Measurements from ENCODE around the gene PECR. TPM values are rescaled to one million over a fixed set of nuclear protein-coding genes. Genes with fewer than 3 reads are reported as not detected.
"Not testable (repeated sequence)": the region's sequence is repeated elsewhere in the genome, so short reads cannot be mapped to it uniquely, and the experiment has no call there.

The PECR gene
- total RNA-seq, 6 experiments from 2014 or later = 43.4 to 115 (median 80.3) TPM

DNA sequence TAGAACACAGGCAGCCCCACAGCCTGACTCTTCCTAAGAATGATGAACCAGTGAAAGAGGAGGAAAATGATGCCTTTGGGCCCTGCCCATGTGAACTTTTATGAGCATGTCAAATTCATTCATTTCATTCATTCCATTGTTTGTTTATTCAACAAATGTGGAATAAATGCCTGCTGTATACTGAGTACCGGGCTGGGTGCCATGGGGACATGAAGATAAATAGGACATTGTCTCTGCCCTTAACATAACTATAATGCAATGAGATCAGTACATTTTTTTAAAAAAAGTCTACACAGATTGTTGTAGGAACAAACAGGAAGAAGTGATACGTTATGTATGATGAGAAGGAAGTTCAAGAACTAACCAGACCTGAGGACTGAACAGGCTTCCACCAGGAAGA, 83.0 kb downstream of the PECR start:
- DNase-seq = no peak
- intact Hi-C loops (cut with DNase I) = no loop called here
- peaks cover 0 to 38% (median 8%) of the 10 kb centered on the region in 4 donors for H3K36me3 ChIP-seq
- ATAC-seq = peak in 1 of 4 donors; percentile 13
- H3K4me3 ChIP-seq = no peak overlapping the region
- H3K4me1 ChIP-seq = no peaks in the 10 kb centered on the region
- H3K27me3 ChIP-seq = no peaks in the 10 kb centered on the region
- TF ChIP-seq, protein P1, sequence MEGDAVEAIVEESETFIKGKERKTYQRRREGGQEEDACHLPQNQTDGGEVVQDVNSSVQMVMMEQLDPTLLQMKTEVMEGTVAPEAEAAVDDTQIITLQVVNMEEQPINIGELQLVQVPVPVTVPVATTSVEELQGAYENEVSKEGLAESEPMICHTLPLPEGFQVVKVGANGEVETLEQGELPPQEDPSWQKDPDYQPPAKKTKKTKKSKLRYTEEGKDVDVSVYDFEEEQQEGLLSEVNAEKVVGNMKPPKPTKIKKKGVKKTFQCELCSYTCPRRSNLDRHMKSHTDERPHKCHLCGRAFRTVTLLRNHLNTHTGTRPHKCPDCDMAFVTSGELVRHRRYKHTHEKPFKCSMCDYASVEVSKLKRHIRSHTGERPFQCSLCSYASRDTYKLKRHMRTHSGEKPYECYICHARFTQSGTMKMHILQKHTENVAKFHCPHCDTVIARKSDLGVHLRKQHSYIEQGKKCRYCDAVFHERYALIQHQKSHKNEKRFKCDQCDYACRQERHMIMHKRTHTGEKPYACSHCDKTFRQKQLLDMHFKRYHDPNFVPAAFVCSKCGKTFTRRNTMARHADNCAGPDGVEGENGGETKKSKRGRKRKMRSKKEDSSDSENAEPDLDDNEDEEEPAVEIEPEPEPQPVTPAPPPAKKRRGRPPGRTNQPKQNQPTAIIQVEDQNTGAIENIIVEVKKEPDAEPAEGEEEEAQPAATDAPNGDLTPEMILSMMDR (IDR thresholded peaks at IDR 0.05) = no peak
- TF ChIP-seq POLR2A (IDR thresholded peaks at IDR 0.05) = no peak
- no peaks in the 10 kb centered on the region for H3K9me3 ChIP-seq
- H3K27ac ChIP-seq = no peak overlapping the region
- 67% methylated on average over 2 of the region's 2 CpGs for WGBS (ENCODE audit: insufficient coverage, low coverage, low lambda C conversion rate, missing lambda C conversion rate)

DNA sequence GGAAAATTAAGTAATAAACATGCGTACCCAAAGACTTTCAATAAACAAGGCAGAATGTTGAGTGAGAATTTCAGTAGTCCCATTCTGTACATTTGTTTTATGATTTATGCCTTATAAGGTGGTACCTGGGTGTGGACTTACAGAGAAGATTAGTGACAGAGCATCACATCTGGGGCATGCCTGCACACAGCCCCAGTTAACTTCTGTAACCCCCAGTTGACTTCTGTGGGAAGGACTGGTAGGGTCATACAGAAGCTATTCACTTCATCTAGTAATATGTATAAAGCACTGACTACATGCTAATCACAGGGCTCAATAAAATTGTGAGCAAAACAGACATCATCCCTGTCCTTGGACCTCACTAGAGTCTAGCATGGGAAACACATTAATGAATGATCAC, 84.4 kb downstream of the PECR start:
- no peak overlapping the region for H3K4me3 ChIP-seq
- no peak for ATAC-seq
- intact Hi-C loops (cut with DNase I) = no loop called here
- no peaks in the 10 kb centered on the region for H3K9me3 ChIP-seq
- no peaks in the 10 kb centered on the region for H3K27me3 ChIP-seq
- TF ChIP-seq, protein P1 (IDR thresholded peaks at IDR 0.05) = no peak
- no peak for TF ChIP-seq POLR2A (IDR thresholded peaks at IDR 0.05)
- H3K27ac ChIP-seq = no peak overlapping the region
- no peaks in the 10 kb centered on the region for H3K4me1 ChIP-seq
- H3K36me3 ChIP-seq = peaks cover 0 to 38% (median 8%) of the 10 kb centered on the region in 4 donors
- DNase-seq = no peak
- 91% methylated on average over 1 of the region's 1 CpG for WGBS (ENCODE audit: insufficient coverage, low coverage, low lambda C conversion rate, missing lambda C conversion rate)

DNA sequence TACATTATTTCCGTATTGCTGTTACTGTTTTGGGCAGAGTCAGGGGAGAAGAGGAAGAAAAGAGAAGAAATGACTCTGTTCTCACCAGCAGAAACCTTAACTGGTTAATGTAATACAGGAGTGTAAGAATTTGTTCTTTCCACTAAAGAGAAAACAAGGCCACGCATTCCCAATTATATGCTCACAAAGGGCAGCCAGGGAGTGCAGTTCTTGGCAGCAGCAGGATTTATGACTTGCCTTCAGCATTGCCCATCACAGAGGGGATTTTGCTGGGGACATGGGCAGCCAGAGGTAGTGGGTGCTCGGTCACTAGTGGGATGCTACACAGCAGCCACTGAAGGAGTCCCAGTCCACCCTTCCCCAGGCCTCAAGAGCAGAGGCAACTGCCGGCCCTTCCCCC, 86.7 kb downstream of the PECR start:
- no peaks in the 10 kb centered on the region for H3K9me3 ChIP-seq
- WGBS (ENCODE audit: insufficient coverage, low coverage, low lambda C conversion rate, missing lambda C conversion rate) = 82% methylated on average over 3 of the region's 4 CpGs
- ATAC-seq = no peak
- TF ChIP-seq, protein P1 (IDR thresholded peaks at IDR 0.05) = no peak
- no peak for TF ChIP-seq POLR2A (IDR thresholded peaks at IDR 0.05)
- peaks cover 0 to 30% (median 8%) of the 10 kb centered on the region in 4 donors for H3K36me3 ChIP-seq
- H3K27me3 ChIP-seq = no peaks in the 10 kb centered on the region
- intact Hi-C loops (cut with DNase I) = no loop called here
- no peak for DNase-seq
- H3K4me3 ChIP-seq = no peak overlapping the region
- H3K4me1 ChIP-seq = no peaks in the 10 kb centered on the region
- no peak overlapping the region for H3K27ac ChIP-seq

DNA sequence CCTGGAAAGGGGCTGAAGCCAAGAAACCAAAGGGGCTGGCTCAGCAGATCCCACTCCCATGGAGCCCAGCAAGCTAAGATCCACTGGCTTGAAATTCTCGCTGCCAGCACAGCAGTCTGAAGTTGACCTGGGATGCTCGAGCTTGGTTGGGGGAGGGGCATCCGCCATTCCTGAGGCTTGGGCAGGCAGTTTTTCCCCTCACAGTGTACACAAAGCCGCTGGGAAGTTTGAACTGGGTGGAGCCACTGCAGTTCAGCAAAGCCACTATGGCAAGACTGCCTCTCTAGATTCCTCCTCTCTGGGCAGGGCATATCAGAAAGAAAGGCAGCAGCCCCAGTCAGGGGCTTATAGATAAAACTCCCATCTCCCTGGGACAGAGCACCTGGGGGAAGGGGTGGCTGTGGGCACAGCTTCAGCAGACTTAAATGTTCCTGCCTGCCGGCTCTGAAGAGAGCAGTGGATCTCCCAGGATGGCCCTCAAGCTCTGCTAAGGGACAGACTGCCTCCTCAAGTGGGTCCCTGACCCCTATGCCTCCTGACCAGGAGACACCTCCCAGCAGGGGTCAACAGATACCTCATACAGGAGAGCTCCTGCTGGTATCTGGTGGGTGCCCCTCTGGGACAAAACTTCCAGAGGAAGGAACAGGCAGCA, 92.9 kb downstream of the PECR start:
- DNase-seq; H3K4me3 ChIP-seq; H3K4me1 ChIP-seq; H3K27ac ChIP-seq; H3K9me3 ChIP-seq; intact Hi-C loops (cut with DNase I); H3K36me3 ChIP-seq; H3K27me3 ChIP-seq: not testable (repeated sequence)
- ATAC-seq = peak in 3 of 4 donors; percentile 38 to 68 (median 46)
- 40% methylated on average over 2 of the region's 5 CpGs for WGBS (ENCODE audit: insufficient coverage, low coverage, low lambda C conversion rate, missing lambda C conversion rate)

Other genes starting within 250 kb of the PECR start
- gene MREG, start 68.3 kb downstream of the PECR start, total RNA-seq = 1 to 10 TPM; 2.0 to 9.6 (median 5.0) TPM
- gene TMEM169, start 110 bp upstream of the PECR start, total RNA-seq = 1 to 10 TPM in 3 of 6 experiments, under 1 TPM in 3; 0.29 to 2.7 (median 1.0) TPM
- 100 to 1,000 TPM in 4 of 6 experiments, 10 to 100 TPM in 2; 92.0 to 131 (median 106) TPM for gene XRCC5, start 27.5 kb upstream of the PECR start, total RNA-seq

Measured in right lobe of liver (tissue), 6 donors.